Prostate gland (tissue), 2 donors: ENCODE data around the gene SLC22A1.

ENCODE experiments used
- POLR2A ChIP-seq: fragments of 450-650 bp; IDR thresholded peaks from one replicate; pipeline ENCODE4 v1.6.1; 2016; ENCODE audit warnings: antibody characterized with exemption, mild to moderate bottlenecking
- POLR2AphosphoS5 ChIP-seq: sonication (generic); formaldehyde crosslinking; IDR thresholded peaks from one replicate; pipeline ENCODE4 v1.6.1; 2017; ENCODE audit warnings: antibody characterized with exemption
- TF ChIP-seq, protein P1 (sequence below), 4 experiments: fragments of 200-600 bp in 2 of 4; fragments of 450-650 bp in 2 of 4; sonication (generic) in 2 of 4; IDR thresholded peaks; 1 replicate in 3 of 4; 2 replicates in 1 of 4; pipeline ENCODE4 v1.5.1; 2016 to 2019; ENCODE audit warnings: antibody characterized with exemption in 4 of 4, mild to moderate bottlenecking in 2 of 4, moderate library complexity in 2 of 4

DNA sequence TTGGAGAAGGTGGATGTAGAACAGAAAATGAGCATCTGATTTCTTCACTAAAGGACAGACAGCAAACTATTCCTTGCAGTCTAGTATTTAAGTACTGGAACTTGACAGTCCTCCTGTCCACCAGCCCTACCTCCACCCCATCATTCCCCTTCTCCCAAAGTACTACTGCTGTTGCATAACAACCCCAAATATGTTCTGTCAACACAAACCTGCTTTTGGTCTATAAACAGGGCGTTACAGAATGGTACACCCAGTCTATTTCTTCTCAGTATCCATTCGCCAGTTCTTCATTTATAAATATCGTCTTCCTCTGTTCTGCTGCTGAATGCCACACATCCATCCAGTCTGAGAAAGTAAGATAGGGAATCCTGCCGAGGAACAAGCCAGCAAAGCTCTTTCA lies 27.7 kb upstream of the SLC22A1 start:
- no peak for TF ChIP-seq POLR2A
- TF ChIP-seq, protein P1, sequence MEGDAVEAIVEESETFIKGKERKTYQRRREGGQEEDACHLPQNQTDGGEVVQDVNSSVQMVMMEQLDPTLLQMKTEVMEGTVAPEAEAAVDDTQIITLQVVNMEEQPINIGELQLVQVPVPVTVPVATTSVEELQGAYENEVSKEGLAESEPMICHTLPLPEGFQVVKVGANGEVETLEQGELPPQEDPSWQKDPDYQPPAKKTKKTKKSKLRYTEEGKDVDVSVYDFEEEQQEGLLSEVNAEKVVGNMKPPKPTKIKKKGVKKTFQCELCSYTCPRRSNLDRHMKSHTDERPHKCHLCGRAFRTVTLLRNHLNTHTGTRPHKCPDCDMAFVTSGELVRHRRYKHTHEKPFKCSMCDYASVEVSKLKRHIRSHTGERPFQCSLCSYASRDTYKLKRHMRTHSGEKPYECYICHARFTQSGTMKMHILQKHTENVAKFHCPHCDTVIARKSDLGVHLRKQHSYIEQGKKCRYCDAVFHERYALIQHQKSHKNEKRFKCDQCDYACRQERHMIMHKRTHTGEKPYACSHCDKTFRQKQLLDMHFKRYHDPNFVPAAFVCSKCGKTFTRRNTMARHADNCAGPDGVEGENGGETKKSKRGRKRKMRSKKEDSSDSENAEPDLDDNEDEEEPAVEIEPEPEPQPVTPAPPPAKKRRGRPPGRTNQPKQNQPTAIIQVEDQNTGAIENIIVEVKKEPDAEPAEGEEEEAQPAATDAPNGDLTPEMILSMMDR (IDR thresholded peaks at IDR 0.05), result no peak
- TF ChIP-seq POLR2AphosphoS5, result no peak
